GM19099 (cell line): ENCODE data around the gene NELL2.

Experiments
- POLR2A ChIP-seq: IDR thresholded peaks from 3 replicates; pipeline ENCODE4 v1.6.1; 2011; ENCODE audit warnings: low read depth; ENCODE audit not compliant: insufficient read length; ENCODE audit errors: extremely low read depth

The NELL2 gene

GRCh38 chr12:44859998-44860689, 16.0 kb downstream of the NELL2 start:
- no peak for TF ChIP-seq POLR2A

- TF ChIP-seq POLR2A, result no peak
Observed at GRCh38 chr12:44858226-44858855, 17.8 kb downstream of the NELL2 start.

- no peak for TF ChIP-seq POLR2A
Observed at GRCh38 chr12:44852483-44852882, 23.6 kb downstream of the NELL2 start.

GRCh38 chr12:44851586-44851985, 24.5 kb downstream of the NELL2 start:
- TF ChIP-seq POLR2A, result no peak

GRCh38 chr12:44848703-44849085, 27.4 kb downstream of the NELL2 start:
- no peak for TF ChIP-seq POLR2A

GRCh38 chr12:44847888-44848702, 28.0 kb downstream of the NELL2 start:
- TF ChIP-seq POLR2A, result no peak

- no peak for TF ChIP-seq POLR2A
Observed at GRCh38 chr12:44847403-44847802, 28.7 kb downstream of the NELL2 start.

GRCh38 chr12:44846826-44847225, 29.3 kb downstream of the NELL2 start:
- TF ChIP-seq POLR2A, result no peak

- no peak for TF ChIP-seq POLR2A
Observed at GRCh38 chr12:44842669-44843068, 33.4 kb downstream of the NELL2 start.

- no peak for TF ChIP-seq POLR2A
Observed at GRCh38 chr12:44839785-44840184, 36.3 kb downstream of the NELL2 start.

GRCh38 chr12:44837114-44837755, 38.9 kb downstream of the NELL2 start:
- no peak for TF ChIP-seq POLR2A

GRCh38 chr12:44835641-44836379, 40.3 kb downstream of the NELL2 start:
- no peak for TF ChIP-seq POLR2A

- no peak for TF ChIP-seq POLR2A
Observed at GRCh38 chr12:44833561-44833960, 42.6 kb downstream of the NELL2 start.

- no peak for TF ChIP-seq POLR2A
Observed at GRCh38 chr12:44830566-44831055, 45.5 kb downstream of the NELL2 start.
